ENCODE data around the gene DCTD.
"Not testable (repeated sequence)": the region's sequence is repeated elsewhere in the genome, so short reads cannot be mapped to it uniquely, and the experiment has no call there.

The DCTD gene

DNA sequence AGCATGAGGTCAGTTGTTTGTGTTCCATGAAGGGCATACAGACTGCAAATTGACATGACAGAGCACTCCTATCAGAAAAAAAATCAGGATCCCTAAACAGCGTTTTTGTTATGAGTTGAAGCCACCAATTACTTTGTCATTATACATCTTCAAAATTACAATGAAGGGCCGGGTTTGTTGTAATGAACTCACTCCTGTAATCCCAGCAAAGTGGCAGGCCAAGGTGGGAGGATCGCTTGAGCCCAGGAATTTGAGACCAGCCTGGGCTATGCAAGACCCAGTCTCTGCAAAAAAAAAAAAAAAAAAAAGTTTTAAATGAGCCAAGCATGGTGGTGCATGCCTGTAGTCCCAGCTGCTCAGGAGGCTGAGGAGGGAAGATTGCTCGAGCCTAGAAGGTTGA lies 3.5 kb upstream of the DCTD start:
- DNase-seq (ENCODE audit: low spot score): no peak

- no peak for DNase-seq (ENCODE audit: low spot score)
Measured at GRCh38 chr4:182918791-182919302, 1.7 kb upstream of the DCTD start.

GRCh38 chr4:182918044-182918607 lies 940 bp upstream of the DCTD start:
- DNase-seq (ENCODE audit: low spot score): no peak

GRCh38 chr4:182916483-182917181 lies 554 bp downstream of the DCTD start:
- no peak for DNase-seq (ENCODE audit: low spot score)

GRCh38 chr4:182914357-182914756 lies 2.8 kb downstream of the DCTD start:
- DNase-seq (ENCODE audit: low spot score): no peak

- no peak for DNase-seq (ENCODE audit: low spot score)
Measured at GRCh38 chr4:182913621-182914020, 3.6 kb downstream of the DCTD start.

DNA sequence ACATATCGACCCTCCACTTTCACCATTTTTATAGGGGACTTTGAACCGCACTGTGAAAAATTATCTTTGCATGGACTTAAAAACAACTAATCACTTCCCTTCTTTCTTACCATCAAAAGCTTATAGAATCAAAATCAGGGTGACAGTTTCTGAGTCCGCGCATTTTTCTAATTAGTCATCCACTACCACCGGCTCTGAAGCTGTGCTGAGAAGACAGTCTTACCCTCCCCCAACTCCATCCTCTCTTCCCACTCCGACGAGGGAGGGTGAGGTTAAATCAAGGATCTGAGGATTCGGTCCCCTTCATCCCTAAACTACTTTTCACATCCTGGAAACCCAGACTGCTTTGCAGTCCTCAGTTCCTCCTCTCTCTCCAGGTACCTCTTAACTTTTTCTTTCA lies 4.2 kb downstream of the DCTD start:
- no peak for DNase-seq (ENCODE audit: low spot score)

DNA sequence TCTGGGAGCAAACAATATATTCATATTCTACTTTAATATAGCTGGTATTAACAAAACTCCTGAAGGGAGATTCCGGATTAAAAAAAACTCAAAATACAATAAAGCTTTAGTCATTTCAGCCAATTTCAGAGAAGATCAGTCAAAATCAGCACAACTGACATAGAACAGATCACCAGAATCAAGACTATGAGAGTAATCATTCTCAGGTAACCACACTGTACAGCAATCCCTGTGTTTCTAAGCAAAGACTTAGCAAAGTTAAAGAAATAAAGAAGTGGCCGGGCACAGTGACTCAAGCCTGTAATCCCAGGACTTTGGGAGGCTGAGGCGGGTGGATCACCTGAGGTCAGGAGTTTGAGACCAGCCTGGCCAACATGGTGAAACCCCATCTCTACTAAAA lies 9.1 kb downstream of the DCTD start:
- DNase-seq (ENCODE audit: low spot score): no peak

DNA sequence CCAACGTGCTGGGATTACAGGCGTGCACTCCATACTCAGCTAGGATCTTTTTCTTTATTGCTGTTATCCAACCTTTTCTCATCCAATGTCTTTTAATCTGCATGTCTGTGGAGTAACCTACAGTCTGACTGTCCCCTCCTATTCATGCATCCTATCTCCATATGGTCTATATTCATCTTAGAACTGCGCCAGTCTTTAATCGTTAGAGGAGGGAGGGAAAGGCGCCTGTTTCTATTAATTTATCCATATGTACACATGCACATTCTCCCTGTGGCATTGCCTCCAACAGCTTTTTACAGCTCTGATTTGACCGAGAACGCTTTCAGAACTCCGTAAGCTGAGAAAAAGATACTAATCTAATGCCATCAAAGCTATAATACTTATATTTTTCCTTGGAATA lies 9.8 kb downstream of the DCTD start:
- no peak for DNase-seq (ENCODE audit: low spot score)

- no peak for DNase-seq (ENCODE audit: low spot score)
Measured at GRCh38 chr4:182906786-182907185, 10.4 kb downstream of the DCTD start.

GRCh38 chr4:182905038-182905437 lies 12.1 kb downstream of the DCTD start:
- DNase-seq (ENCODE audit: low spot score): no peak

- no peak for DNase-seq (ENCODE audit: low spot score)
Measured at GRCh38 chr4:182904211-182904761, 12.9 kb downstream of the DCTD start.

- no peak for DNase-seq (ENCODE audit: low spot score)
Measured at GRCh38 chr4:182903013-182903412, 14.2 kb downstream of the DCTD start.

- DNase-seq (ENCODE audit: low spot score): no peak
Measured at GRCh38 chr4:182901337-182901736, 15.8 kb downstream of the DCTD start.

- not testable (repeated sequence) for DNase-seq (ENCODE audit: low spot score)
Measured at GRCh38 chr4:182900021-182900420, 17.2 kb downstream of the DCTD start.

DNA sequence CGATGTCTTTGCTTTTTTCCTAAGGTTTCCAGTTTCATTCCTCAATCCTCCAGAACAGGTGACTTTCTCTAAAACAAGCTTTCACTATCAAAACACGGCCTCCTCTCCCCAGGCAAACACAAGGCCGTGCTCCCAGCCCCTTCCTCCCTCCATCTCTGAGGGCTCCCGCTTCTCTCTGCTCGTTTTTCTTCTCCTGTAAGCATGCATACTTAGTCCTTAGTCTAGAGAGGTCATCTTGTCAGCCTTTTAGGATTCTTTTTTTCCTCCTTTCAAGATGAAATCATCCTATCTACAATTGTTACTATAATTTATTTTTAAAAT lies 18.7 kb downstream of the DCTD start:
- DNase-seq (ENCODE audit: low spot score): no peak

- no peak for DNase-seq (ENCODE audit: low spot score)
Measured at GRCh38 chr4:182897601-182898478, 19.3 kb downstream of the DCTD start.

DNA sequence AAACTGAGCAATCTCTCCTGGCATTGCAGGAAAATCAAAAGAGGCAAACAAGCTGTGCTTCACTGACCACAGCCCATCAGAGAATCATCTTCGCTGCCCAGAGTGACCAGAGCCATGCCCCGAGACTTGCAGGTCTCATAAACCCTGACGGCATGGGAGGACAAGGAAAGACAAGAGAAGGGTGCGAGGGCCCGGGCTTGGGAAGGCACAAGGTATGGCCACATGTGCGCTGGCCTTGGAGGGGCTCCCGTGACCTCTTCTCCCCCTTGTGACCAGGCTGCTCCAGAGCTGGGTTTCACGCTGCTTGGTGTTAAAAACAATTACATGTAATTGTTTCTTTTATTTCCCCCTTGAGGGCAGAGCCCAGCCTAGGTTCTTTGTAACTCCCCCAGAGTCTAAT lies 20.8 kb downstream of the DCTD start:
- DNase-seq (ENCODE audit: low spot score): no peak

DNA sequence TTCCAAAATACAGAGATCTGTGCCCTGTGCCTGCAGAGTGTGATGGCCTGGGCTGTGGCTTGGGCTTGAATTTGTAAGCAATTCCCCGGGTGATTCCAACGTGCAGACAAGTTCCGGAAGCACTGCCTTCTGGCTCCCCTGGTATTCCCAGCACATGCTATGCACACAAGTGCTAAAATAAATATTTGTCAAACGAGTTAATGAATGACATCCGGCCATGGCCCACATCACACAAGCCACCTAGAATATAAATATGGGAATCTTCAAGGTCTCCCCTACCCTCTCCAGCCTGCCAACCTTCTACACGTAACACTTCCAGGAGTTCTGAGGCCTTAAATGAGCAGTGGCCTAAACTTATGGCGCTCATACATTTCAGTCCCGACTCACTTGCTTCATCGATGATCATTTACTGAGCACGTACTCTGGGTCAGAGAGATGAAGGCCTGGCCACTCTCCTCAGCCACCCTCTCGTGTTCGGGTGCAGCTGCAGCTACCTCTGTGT lies 21.3 kb downstream of the DCTD start:
- no peak for DNase-seq (ENCODE audit: low spot score)

DNA sequence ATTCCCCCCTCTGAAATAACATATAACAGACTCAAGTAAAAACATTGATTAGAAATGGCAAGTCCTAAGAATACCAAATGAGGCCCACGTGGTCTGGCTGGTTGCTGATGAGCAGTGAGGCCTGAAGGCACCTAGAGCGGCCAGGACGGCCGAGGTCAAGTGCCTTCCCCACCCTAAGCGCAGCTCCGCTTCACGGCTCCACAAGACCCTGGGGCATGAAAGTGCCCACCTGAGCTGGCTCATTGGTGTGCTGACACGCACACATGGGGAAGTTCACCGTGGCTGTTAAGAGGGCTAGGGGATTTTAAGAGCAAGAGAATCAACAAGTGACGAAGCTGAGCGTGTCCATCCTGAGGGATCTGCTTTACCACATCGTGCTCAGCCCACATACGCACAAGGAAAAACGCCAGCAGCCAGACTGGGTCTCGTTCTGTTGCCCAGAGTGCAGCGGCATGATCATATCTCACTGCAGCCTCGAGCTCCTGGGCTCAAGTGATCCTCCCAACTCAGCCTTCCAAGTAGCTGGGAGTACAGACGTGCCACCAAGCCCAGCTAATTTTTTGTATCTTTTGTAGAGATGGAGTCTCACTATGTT lies 22.4 kb downstream of the DCTD start:
- DNase-seq (ENCODE audit: low spot score): no peak

DNA sequence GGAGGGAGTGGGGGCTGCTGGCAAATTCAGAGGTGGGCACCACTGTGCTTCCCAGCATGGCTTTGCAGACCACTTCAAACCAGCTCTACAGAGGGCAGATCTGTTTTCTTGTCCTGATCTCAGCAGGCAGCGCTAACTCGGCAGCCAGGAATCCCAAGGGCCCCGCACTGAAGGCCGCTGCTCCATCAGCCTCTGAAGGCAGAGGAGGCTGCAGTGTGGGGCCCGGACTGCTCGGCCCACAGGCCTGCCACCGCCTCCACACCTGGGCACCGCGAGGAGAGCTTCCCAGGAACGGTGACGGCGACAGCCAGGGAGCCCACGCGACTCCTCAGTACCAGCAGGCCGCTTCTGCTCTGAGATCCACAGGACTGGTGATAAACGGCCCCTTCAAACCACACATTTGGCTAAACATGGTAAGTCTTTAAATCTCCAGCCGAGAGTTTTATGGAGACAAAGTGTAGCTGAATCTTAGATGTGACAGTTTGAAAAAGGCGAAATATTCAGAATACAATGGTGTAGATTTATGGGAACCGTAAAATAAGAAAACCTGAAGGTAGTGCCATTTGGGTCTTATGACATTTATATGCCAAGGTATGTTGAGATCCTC lies 23.6 kb downstream of the DCTD start:
- DNase-seq (ENCODE audit: low spot score): no peak

DNA sequence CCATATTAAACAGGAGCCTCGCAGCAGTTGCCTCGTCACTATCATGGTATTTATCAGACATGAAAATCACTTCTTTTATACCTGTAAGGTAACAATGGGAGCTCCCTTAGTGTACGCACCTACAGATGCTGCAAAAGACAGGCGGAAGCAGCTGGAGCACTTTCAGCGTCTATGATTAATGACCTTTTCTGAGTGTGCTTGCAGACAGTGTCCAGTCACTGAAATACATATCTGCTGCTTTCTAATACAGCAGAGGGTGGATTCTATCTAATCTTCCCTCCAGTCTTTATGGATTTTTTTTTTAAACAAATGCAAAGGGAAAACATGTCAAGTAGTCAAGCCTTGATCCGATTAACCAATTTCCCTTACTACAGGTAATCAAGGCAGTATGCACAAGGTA lies 24.1 kb downstream of the DCTD start:
- no peak for DNase-seq (ENCODE audit: low spot score)

All from hematopoietic multipotent progenitor cell treated with erythropoietin and hydrocortisone succinate and interleukin-3 and kit ligand, for 17 days (in vitro differentiated cells).